NCI-H1105 treated with DMSO at 0.1 percent for 48 hours (cell line): ENCODE results near the gene KCNK5.
A peak's percentile ranks its signal among the peaks of the same experiment; 100 is the strongest.

Experiments used
- DNase-seq: peaks from one replicate; lab custom pipeline; 2025; lab: John Stamatoyannopoulos, UW

KCNK5 gene

GRCh38 chr6:39171489-39172376 is 57.5 kb downstream of the KCNK5 start:
- DNase-seq: no peak

GRCh38 chr6:39170860-39171259 is 58.4 kb downstream of the KCNK5 start:
- DNase-seq: no peak

GRCh38 chr6:39170389-39170788 is 58.9 kb downstream of the KCNK5 start:
- DNase-seq: no peak

GRCh38 chr6:39169448-39170344 is 59.6 kb downstream of the KCNK5 start:
- no peak for DNase-seq

- DNase-seq: no peak
Measured at GRCh38 chr6:39167866-39168625, 61.2 kb downstream of the KCNK5 start.

GRCh38 chr6:39167321-39167720 is 62.0 kb downstream of the KCNK5 start:
- DNase-seq: no peak

- no peak for DNase-seq
Measured at GRCh38 chr6:39166912-39167290, 62.4 kb downstream of the KCNK5 start.

GRCh38 chr6:39166189-39166911 is 62.9 kb downstream of the KCNK5 start:
- DNase-seq: peak; percentile 80

GRCh38 chr6:39157511-39157910 is 71.8 kb downstream of the KCNK5 start:
- no peak for DNase-seq

GRCh38 chr6:39156801-39157200 is 72.5 kb downstream of the KCNK5 start:
- DNase-seq: no peak

GRCh38 chr6:39154705-39155104 is 74.6 kb downstream of the KCNK5 start:
- DNase-seq: no peak

- no peak for DNase-seq
Measured at GRCh38 chr6:39153766-39154397, 75.4 kb downstream of the KCNK5 start.

- DNase-seq: no peak
Measured at GRCh38 chr6:39152262-39152661, 77.0 kb downstream of the KCNK5 start.

- DNase-seq: no peak
Measured at GRCh38 chr6:39151211-39151610, 78.1 kb downstream of the KCNK5 start.

GRCh38 chr6:39144481-39145173 is 84.6 kb downstream of the KCNK5 start:
- no peak for DNase-seq

GRCh38 chr6:39143238-39143930 is 85.9 kb downstream of the KCNK5 start:
- DNase-seq: no peak

GRCh38 chr6:39140556-39141167 is 88.6 kb downstream of the KCNK5 start:
- DNase-seq: no peak
